IMR-90 (cell line): ENCODE results near the gene FOXN3. TPM values are rescaled to one million over a fixed set of nuclear protein-coding genes. Genes with fewer than 3 reads are reported as not detected.

Source experiments
- ATAC-seq: fragments of 200-7000 bp; cut with Tn5 transposase; 2 replicates; pipeline ENCODE4 v1.9.1; 2020; ENCODE audit warnings: low read depth, mild to moderate bottlenecking, moderate library complexity
- BruUV-seq: library from RNA; stranded (reverse); fragments of 400-500 nt; replicated peaks from 2 replicates; lab custom pipeline; 2021; lab: Mats Ljungman, UMichigan
- CTCF ChIA-PET: fragments of 300-600 bp; formaldehyde crosslinking; extraction: SDS; loops from one replicate; lab custom pipeline; 2021; ENCODE audit warnings: antibody characterized with exemption; lab: Yijun Ruan, JAX
- POLR2A ChIA-PET: fragments of 300-600 bp; sonication (Branson Sonifier 250); formaldehyde crosslinking; loops from one replicate; lab custom pipeline; 2022; ENCODE audit warnings: antibody characterized with exemption; ENCODE audit not compliant: unreplicated experiment; lab: Charles Lee
- DNase-seq: peaks from one replicate; pipeline ENCODE4 v3.0.0; 2013
- H2AFZ ChIP-seq: replicated peaks from 2 replicates; pipeline ENCODE3; 2013; ENCODE audit warnings: low read length, mild to moderate bottlenecking; ENCODE audit not compliant: poor library complexity
- H2AK5ac ChIP-seq: 2 replicates; pipeline ENCODE4 v1.6.1; 2013; ENCODE audit warnings: low read depth, low read length, inconsistent platforms
- H2AK9ac ChIP-seq: replicated peaks from 2 replicates; pipeline ENCODE3; 2013; ENCODE audit warnings: mild to moderate bottlenecking, low read depth, low read length, moderate library complexity; ENCODE audit not compliant: poor library complexity
- H2BK120ac ChIP-seq: 2 replicates; pipeline ENCODE4 v1.6.1; 2013; ENCODE audit warnings: low read depth, low read length, inconsistent platforms
- H2BK15ac ChIP-seq: 3 replicates; pipeline ENCODE4 v1.6.1; 2013; ENCODE audit warnings: low read depth, low read length, inconsistent platforms
- H2BK20ac ChIP-seq: 2 replicates; pipeline ENCODE4 v1.6.1; 2013; ENCODE audit warnings: low read depth, mild to moderate bottlenecking, inconsistent platforms, low read length, moderate library complexity
- H2BK5ac ChIP-seq: 2 replicates; pipeline ENCODE4 v1.6.1; 2013; ENCODE audit warnings: mild to moderate bottlenecking, low read depth, low read length, inconsistent platforms; ENCODE audit not compliant: poor library complexity, severe bottlenecking
- H3K14ac ChIP-seq: replicated peaks from 2 replicates; pipeline ENCODE4 v1.6.1; 2013; ENCODE audit warnings: low read depth, low read length, inconsistent platforms
- H3K18ac ChIP-seq: 2 replicates; pipeline ENCODE4 v1.6.1; 2013; ENCODE audit warnings: low read depth, low read length, control low read depth
- H3K23ac ChIP-seq: 2 replicates; pipeline ENCODE4 v1.6.1; 2013; ENCODE audit warnings: low read depth, low read length, inconsistent platforms
- H3K27ac ChIP-seq: 2 replicates; pipeline ENCODE4 v1.5.1; 2013; ENCODE audit warnings: mild to moderate bottlenecking, control low read depth, low read length; ENCODE audit not compliant: insufficient read depth
- H3K27me3 ChIP-seq: 2 replicates; pipeline ENCODE4 v1.6.1; 2013; ENCODE audit warnings: low read length; ENCODE audit not compliant: control insufficient read depth, insufficient read depth
- H3K36me3 ChIP-seq: 2 replicates; pipeline ENCODE4 v1.6.1; 2013; ENCODE audit warnings: low read length, mixed read lengths; ENCODE audit not compliant: control insufficient read depth, insufficient read depth
- H3K4ac ChIP-seq: 2 replicates; pipeline ENCODE4 v1.6.1; 2013; ENCODE audit warnings: low read depth, low read length, inconsistent platforms
- H3K4me1 ChIP-seq: 2 replicates; pipeline ENCODE4 v1.6.1; 2013; ENCODE audit warnings: low read length, mixed read lengths; ENCODE audit not compliant: control insufficient read depth, insufficient read depth
- H3K4me2 ChIP-seq: 2 replicates; pipeline ENCODE4 v1.6.1; 2013; ENCODE audit warnings: low read depth, mild to moderate bottlenecking, control low read depth, low read length, moderate library complexity
- H3K4me3 ChIP-seq: 2 replicates; pipeline ENCODE4 v1.5.1; 2013; ENCODE audit warnings: low read depth, mild to moderate bottlenecking, control low read depth, low read length, moderate library complexity; ENCODE audit not compliant: insufficient read depth
- H3K56ac ChIP-seq: 2 replicates; pipeline ENCODE4 v1.6.1; 2013; ENCODE audit warnings: low read length, inconsistent platforms; ENCODE audit not compliant: insufficient read depth; ENCODE audit errors: extremely low read depth
- H3K79me1 ChIP-seq, 2 experiments: 2 replicates each; pipeline ENCODE4 v1.6.1; 2013; ENCODE audit warnings: low read length in 2 of 2, inconsistent platforms in 1 of 2, low read depth in 1 of 2
- H3K9ac ChIP-seq: 2 replicates; pipeline ENCODE4 v1.6.1; 2013; ENCODE audit warnings: low read depth, low read length, control low read depth
- H3K9me1 ChIP-seq: 2 replicates; pipeline ENCODE4 v1.6.1; 2013; ENCODE audit warnings: low read length, inconsistent platforms; ENCODE audit not compliant: insufficient read depth
- H3K9me3 ChIP-seq: 2 replicates; pipeline ENCODE4 v1.6.1; 2013; ENCODE audit warnings: low read length; ENCODE audit not compliant: control insufficient read depth, insufficient read depth
- H4K20me1 ChIP-seq: 2 replicates; pipeline ENCODE4 v1.6.1; 2013; ENCODE audit warnings: low read length, inconsistent platforms; ENCODE audit not compliant: insufficient read depth
- H4K5ac ChIP-seq: 2 replicates; pipeline ENCODE4 v1.6.1; 2013; ENCODE audit warnings: mild to moderate bottlenecking, low read depth, low read length, control low read depth
- H4K8ac ChIP-seq, 2 experiments: 2 replicates each; pipeline ENCODE4 v1.6.1; 2013; ENCODE audit warnings: low read depth in 2 of 2, low read length in 2 of 2, control low read depth in 1 of 2, inconsistent platforms in 1 of 2
- H4K91ac ChIP-seq: 2 replicates; pipeline ENCODE4 v1.6.1; 2013; ENCODE audit warnings: low read depth, low read length, inconsistent platforms; ENCODE audit not compliant: insufficient read depth
- BHLHE40 ChIP-seq: fragments of 150-350 bp; IDR thresholded peaks from 2 replicates; pipeline ENCODE4 v1.6.1; 2016; ENCODE audit warnings: mild to moderate bottlenecking, low read depth, low read length
- CEBPB ChIP-seq: IDR thresholded peaks from 2 replicates; pipeline ENCODE4 v1.6.1; 2012; ENCODE audit warnings: low read depth, low read length, improper control_type of control experiment
- CHD1 ChIP-seq: IDR thresholded peaks from 2 replicates; pipeline ENCODE4 v1.6.1; 2012; ENCODE audit warnings: low read depth, low read length, improper control_type of control experiment
- FOS ChIP-seq: fragments of 150-350 bp; IDR thresholded peaks from 2 replicates; pipeline ENCODE4 v1.6.1; 2016; ENCODE audit warnings: low read depth, low read length
- MAFK ChIP-seq: IDR thresholded peaks from 2 replicates; pipeline ENCODE4 v1.6.1; 2012; ENCODE audit warnings: low read depth, low read length, improper control_type of control experiment
- MAZ ChIP-seq: IDR thresholded peaks from 2 replicates; pipeline ENCODE4 v1.6.1; 2012; ENCODE audit warnings: low read depth, mild to moderate bottlenecking, low read length, improper control_type of control experiment, moderate library complexity, borderline replicate concordance
- MXI1 ChIP-seq: IDR thresholded peaks from 2 replicates; pipeline ENCODE4 v1.6.1; 2012; ENCODE audit warnings: low read depth, mild to moderate bottlenecking, low read length, moderate library complexity, borderline replicate concordance
- POLR2A ChIP-seq: IDR thresholded peaks from 2 replicates; pipeline ENCODE4 v1.6.1; 2012; ENCODE audit warnings: mild to moderate bottlenecking, low read depth, low read length
- RCOR1 ChIP-seq: IDR thresholded peaks from 2 replicates; pipeline ENCODE4 v1.6.1; 2012; ENCODE audit warnings: mild to moderate bottlenecking, low read length, improper control_type of control experiment; ENCODE audit not compliant: insufficient replicate concordance
- RFX5 ChIP-seq: IDR thresholded peaks from 2 replicates; pipeline ENCODE4 v1.8.0; 2012; ENCODE audit warnings: low read depth, mild to moderate bottlenecking, low read length, moderate library complexity
- SMC3 ChIP-seq: fragments of 150-350 bp; IDR thresholded peaks from 2 replicates; pipeline ENCODE4 v1.6.1; 2016; ENCODE audit warnings: low read depth, mild to moderate bottlenecking, antibody characterized with exemption, low read length, moderate library complexity
- USF2 ChIP-seq: fragments of 150-350 bp; IDR thresholded peaks from 2 replicates; pipeline ENCODE4 v1.6.1; 2017; ENCODE audit warnings: mild to moderate bottlenecking, antibody characterized with exemption, low read length, low read depth
- WGBS, 2 experiments: methylation state at CpG; one replicate each; pipeline versions ENCODE4 v1.1.5 to v1.1.7; 2013; ENCODE audit warnings: missing lambda C conversion rate in 2 of 2; ENCODE audit not compliant: insufficient read length in 1 of 2; ENCODE audit errors: extremely low coverage in 2 of 2; 5-methylcytosine and 5-hydroxymethylcytosine counted together
- dilution Hi-C: fragments of 300-500 bp; cut with HindIII; formaldehyde crosslinking; loops from one replicate; pipeline ENCODE4 v1.14.3; 2018; ENCODE audit warnings: low sequenced_read_pairs; ENCODE audit not compliant: unreplicated experiment
- in situ Hi-C: fragments of 300-500 bp; cut with MboI; formaldehyde crosslinking; loops from 3 replicates; pipeline ENCODE4 v1.14.3; 2019; ENCODE audit warnings: low sequenced_read_pairs, inconsistent platforms, mixed read lengths
- intact Hi-C: fragments of 100-400 bp; cut with micrococcal nuclease; formaldehyde crosslinking; loops from 2 replicates; pipeline ENCODE4 v1.10.0; 2022
- polyA plus RNA-seq, 3 experiments: library from polyadenylated mRNA; depleted of rRNA; stranded (reverse); fragments of >200 nt; gene quantifications; 2 replicates each; pipeline ENCODE4 v1.2.3, GENCODE V29; 2012; ENCODE audit warnings: low replicate concordance in 1 of 3
- total RNA-seq: library from RNA; depleted of rRNA; stranded (reverse); fragments of >200 nt; gene quantifications from 2 replicates; pipeline ENCODE4 v1.2.3, GENCODE V29; 2012
- TF ChIP-seq, protein P1 (sequence below): fragments of 150-350 bp; IDR thresholded peaks from 2 replicates; pipeline ENCODE4 v1.6.1; 2016; ENCODE audit warnings: low read depth, mild to moderate bottlenecking, low read length, moderate library complexity, borderline replicate concordance
- TF ChIP-seq, protein P2 (sequence below): conservative IDR thresholded peaks from 2 replicates; pipeline ENCODE4 v1.5.1; 2012; ENCODE audit warnings: mild to moderate bottlenecking, low read depth, low read length, improper control_type of control experiment

Gene FOXN3
- total and polyA plus RNA-seq, 2 of the 4 experiments (the other 2 are of a cell fraction): 22.6 to 33.7 TPM

DNA sequence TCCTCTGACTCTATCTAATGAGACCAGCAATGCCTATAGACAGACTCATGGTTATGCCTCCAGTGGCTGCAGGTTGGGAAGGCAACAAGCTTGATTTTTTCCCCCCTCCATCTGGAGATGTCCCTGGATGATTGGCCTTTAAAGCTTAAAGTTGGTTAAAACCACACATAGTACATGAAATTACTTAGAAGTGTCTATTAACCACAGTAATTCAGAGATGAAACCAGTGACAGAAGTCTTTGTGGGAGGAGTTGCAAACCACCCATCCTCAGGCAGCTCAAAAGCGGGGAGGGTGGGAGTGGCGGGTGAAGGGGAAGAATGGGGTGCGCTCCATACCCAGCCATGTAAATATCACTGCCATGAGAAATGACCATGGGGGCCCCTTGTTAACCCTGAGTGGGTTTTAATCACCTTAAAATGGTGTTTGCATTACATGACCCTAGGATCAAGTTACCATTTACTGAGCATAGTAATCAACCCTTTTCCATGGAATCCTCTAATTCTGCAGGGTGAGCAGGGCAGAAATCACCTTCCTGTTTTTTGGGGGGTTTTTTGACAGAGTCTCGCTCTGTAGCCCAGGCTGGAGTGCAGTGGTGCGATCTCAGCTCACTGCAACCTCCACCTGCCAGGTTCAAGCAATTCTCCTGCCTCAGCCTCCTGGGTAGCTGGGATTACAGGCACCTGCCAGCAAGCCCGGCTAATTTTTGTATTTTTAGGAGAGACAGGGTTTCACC, 133.5 kb downstream of the FOXN3 start (continued):
- no peak for TF ChIP-seq RCOR1

GRCh38 chr14:89282191-89282590, 134.8 kb downstream of the FOXN3 start:
- in situ Hi-C loops: no loop called here
- TF ChIP-seq MAZ (no peak), CHD1 (no peak), SMC3 (no peak), MXI1 (no peak), POLR2A (no peak), CEBPB (no peak), FOS (no peak), MAFK (no peak), USF2 (no peak), BHLHE40 (no peak), RFX5 (no peak)
- TF ChIP-seq, protein P1, sequence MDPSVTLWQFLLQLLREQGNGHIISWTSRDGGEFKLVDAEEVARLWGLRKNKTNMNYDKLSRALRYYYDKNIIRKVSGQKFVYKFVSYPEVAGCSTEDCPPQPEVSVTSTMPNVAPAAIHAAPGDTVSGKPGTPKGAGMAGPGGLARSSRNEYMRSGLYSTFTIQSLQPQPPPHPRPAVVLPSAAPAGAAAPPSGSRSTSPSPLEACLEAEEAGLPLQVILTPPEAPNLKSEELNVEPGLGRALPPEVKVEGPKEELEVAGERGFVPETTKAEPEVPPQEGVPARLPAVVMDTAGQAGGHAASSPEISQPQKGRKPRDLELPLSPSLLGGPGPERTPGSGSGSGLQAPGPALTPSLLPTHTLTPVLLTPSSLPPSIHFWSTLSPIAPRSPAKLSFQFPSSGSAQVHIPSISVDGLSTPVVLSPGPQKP: no peak
- TF ChIP-seq, protein P2, sequence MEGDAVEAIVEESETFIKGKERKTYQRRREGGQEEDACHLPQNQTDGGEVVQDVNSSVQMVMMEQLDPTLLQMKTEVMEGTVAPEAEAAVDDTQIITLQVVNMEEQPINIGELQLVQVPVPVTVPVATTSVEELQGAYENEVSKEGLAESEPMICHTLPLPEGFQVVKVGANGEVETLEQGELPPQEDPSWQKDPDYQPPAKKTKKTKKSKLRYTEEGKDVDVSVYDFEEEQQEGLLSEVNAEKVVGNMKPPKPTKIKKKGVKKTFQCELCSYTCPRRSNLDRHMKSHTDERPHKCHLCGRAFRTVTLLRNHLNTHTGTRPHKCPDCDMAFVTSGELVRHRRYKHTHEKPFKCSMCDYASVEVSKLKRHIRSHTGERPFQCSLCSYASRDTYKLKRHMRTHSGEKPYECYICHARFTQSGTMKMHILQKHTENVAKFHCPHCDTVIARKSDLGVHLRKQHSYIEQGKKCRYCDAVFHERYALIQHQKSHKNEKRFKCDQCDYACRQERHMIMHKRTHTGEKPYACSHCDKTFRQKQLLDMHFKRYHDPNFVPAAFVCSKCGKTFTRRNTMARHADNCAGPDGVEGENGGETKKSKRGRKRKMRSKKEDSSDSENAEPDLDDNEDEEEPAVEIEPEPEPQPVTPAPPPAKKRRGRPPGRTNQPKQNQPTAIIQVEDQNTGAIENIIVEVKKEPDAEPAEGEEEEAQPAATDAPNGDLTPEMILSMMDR: no peak

More at GRCh38 chr14:89282191-89282590, 134.8 kb downstream of the FOXN3 start:
- no peaks in the 10 kb centered on the region; the same call in 1 of the 2 replicates for H3K4me1 ChIP-seq
- intact Hi-C loops (no loop called here), dilution Hi-C loops (no loop called here)
- H2AK9ac ChIP-seq: no peak overlapping the region
- CTCF ChIA-PET: no interaction called here
- no peaks in the 10 kb centered on the region for H3K9me3 ChIP-seq
- no peak overlapping the region for H2AK5ac ChIP-seq
- no TSS peak for BruUV-seq
- no peak overlapping the region for H3K9ac ChIP-seq
- no peak overlapping the region for H3K14ac ChIP-seq
- no peak overlapping the region for H3K4me3 ChIP-seq
- no peak overlapping the region for H2BK15ac ChIP-seq
- POLR2A ChIA-PET: no interaction called here
- ATAC-seq (no peak), DNase-seq (no peak)
- H2BK5ac ChIP-seq: no peak overlapping the region
- no peaks in the 10 kb centered on the region for H3K27me3 ChIP-seq
- H3K18ac ChIP-seq: no peak overlapping the region
- peaks cover 16% of the 10 kb centered on the region for H4K20me1 ChIP-seq
- no peak overlapping the region for H4K91ac ChIP-seq
- H3K9me1 ChIP-seq: peaks cover 11% of the 10 kb centered on the region
- no peak overlapping the region for H3K4ac ChIP-seq
- H2BK20ac ChIP-seq: no peak overlapping the region
- H3K23ac ChIP-seq: no peak overlapping the region
- H3K36me3 ChIP-seq: peaks cover 10% of the 10 kb centered on the region
- no peak overlapping the region for H4K5ac ChIP-seq
- no peak overlapping the region for H3K4me2 ChIP-seq
- no peak overlapping the region for H2AFZ ChIP-seq
- no peak overlapping the region for H2BK120ac ChIP-seq
- no CpG with 5 or more reads among the region's 4 CpGs for WGBS, 2 experiments
- H4K8ac ChIP-seq: no peak overlapping the region
- peaks cover 34 to 68% of the 10 kb centered on the region in 2 experiments for H3K79me1 ChIP-seq
- no peak overlapping the region for H3K56ac ChIP-seq
- H3K27ac ChIP-seq: no peak overlapping the region
